LNCaP clone FGC (cell line): ENCODE data around the gene GMPS.

Experiments
- DNase-seq: peaks from one replicate; pipeline ENCODE4 v3.0.0-alpha.2; 2011; ENCODE audit warnings: low read depth
- H3K4me3 ChIP-seq: 2 replicates; pipeline ENCODE4 v1.5.1; 2011; ENCODE audit warnings: mild to moderate bottlenecking, low read depth, low read length, control low read depth
- CTCF ChIP-seq: IDR thresholded peaks from 2 replicates; pipeline ENCODE4 v1.5.1; 2012; ENCODE audit warnings: mild to moderate bottlenecking; ENCODE audit not compliant: control insufficient read depth, insufficient read depth; ENCODE audit errors: extremely low read depth

Gene GMPS

DNA sequence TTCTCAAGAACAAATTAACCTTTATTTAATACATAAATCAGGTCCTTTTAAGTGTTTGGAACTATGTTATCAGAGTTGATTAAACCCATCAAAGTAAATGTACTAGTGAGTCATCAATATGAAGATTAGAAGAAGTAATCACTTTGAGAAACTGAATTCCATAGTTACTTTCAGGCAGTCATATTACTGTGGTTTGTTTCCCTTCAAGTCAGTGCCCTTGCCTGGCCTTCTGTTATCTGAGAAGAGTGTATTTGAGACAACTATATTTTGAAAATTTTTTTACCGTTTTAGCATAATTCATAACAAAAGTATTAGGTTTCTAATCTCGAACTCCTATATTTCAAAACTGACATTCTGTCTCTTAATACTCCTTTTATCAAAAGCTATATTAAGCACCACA is 73.6 kb downstream of the GMPS start:
- DNase-seq: no peak
- no peak for TF ChIP-seq CTCF
- H3K4me3 ChIP-seq: no peak overlapping the region

GRCh38 chr3:155946178-155946577 is 75.7 kb downstream of the GMPS start:
- TF ChIP-seq CTCF: no peak
- no peak for DNase-seq

GRCh38 chr3:155948476-155948875 is 78.0 kb downstream of the GMPS start:
- no peak overlapping the region for H3K4me3 ChIP-seq
- TF ChIP-seq CTCF: no peak
- DNase-seq: no peak

More at GRCh38 chr3:155946178-155946577, 75.7 kb downstream of the GMPS start:
- H3K4me3 ChIP-seq: no peak overlapping the region

- no peak overlapping the region for H3K4me3 ChIP-seq
- no peak for DNase-seq
- TF ChIP-seq CTCF: no peak
These were observed 79.2 kb downstream of the GMPS start for GRCh38 chr3:155949453-155950217.

- no peak overlapping the region; the same call in 1 of the 2 replicates for H3K4me3 ChIP-seq
- DNase-seq: peak; percentile 52
- no peak for TF ChIP-seq CTCF
These were observed 86.3 kb downstream of the GMPS start for GRCh38 chr3:155956508-155957411.

DNA sequence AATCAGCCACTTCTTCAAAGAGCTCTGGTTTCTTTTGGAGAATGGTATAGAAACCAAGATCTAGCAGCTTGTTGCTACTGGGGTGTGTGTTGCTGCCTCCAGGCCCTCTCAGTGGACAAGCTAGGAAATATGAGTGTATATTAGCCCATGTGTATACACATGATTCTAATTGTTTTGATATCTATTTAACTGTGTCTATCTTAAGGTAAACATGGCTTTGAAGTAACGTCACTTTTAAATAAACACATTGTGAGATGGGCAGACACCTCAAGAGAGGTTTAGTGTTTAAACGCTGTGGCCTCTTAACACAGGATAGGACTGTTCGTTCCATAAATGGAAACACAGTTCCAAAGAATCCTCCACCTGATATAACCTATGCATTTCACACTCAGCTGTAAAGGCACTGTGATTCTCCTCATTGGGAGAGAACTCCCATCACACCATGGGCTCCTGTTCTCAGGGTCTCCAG is 87.0 kb downstream of the GMPS start:
- no peak overlapping the region for H3K4me3 ChIP-seq
- peak; percentile 91 for DNase-seq

More for the DNA sequence above, 87.0 kb downstream of the GMPS start:
- TF ChIP-seq CTCF: no peak
